ENCODE measurements around the gene GLYATL2.

Gene GLYATL2

DNA sequence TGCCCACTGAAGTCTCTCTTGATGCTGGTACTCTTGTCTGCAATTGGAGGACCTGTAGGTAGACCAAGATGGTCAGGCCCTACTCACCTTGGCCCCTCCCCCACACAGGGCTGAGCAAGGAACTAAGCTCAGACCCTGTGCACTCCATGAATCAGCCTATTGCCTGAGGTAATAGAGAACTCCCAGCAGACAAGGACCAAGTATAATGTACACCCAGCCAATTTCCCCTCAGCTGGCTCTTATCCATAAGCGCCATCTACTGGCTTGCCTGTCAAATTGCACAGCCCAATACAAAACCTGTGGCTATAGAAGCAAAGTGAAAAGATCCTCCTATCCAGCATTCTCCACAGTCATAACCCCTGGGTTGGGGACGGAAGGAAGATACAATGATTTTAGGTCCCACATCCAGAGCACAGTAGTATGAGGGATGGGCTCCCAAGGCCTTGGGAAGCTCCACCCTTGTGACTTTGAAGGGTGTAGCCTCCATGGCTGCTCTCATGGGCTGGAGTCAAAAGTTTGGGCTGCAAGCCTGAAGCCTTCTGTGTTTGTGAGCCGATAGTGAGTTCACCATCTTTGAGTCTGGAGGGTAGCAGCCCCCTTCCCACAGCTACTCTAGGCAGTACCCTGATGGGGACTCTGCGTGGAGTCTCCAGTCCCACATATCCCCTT, 56.0 kb downstream of the GLYATL2 start:
- Histone ChIP-seq H2BK120ac (ENCODE audit: low read depth, low read length) (no peak overlapping the region), H2AK5ac (ENCODE audit: low read depth, low read length) (no peak overlapping the region), H3K4me2 (ENCODE audit: insufficient read depth, low read length, poor library complexity, severe bottlenecking) (no peak overlapping the region), H3K9ac (ENCODE audit: low read depth, low read length, poor library complexity) (no peak overlapping the region), H2AFZ (ENCODE audit: low read length) (no peak overlapping the region), H3K36me3 (replicated peaks in 1 of 2; ENCODE audit: control insufficient read depth in 2 of 2, insufficient read depth in 2 of 2, low read length in 2 of 2) (no peaks in the 10 kb centered on the region), H2BK5ac (ENCODE audit: low read length) (no peak overlapping the region), H3K27me3 (ENCODE audit: control insufficient read depth in 3 of 3, insufficient read depth in 3 of 3, low read depth in 1 of 3, low read length in 3 of 3) (no peaks in the 10 kb centered on the region), H2BK15ac (ENCODE audit: low read length) (no peak overlapping the region), H3K14ac (ENCODE audit: low read length) (no peak overlapping the region), H2BK12ac (ENCODE audit: low read length) (no peak overlapping the region), H3K27ac (replicated peaks; ENCODE audit: low read length) (no peak overlapping the region), H3K4me1 (ENCODE audit: control insufficient read depth in 2 of 2, insufficient read depth in 1 of 2, low read depth in 1 of 2, low read length in 2 of 2) (no peaks in the 10 kb centered on the region), H4K8ac (ENCODE audit: low read depth, low read length) (no peak overlapping the region), H3K18ac (ENCODE audit: low read length) (peak overlapping the region; percentile 41), H3K23ac (ENCODE audit: low read depth, low read length, poor library complexity) (no peak overlapping the region), H3K9me3 (replicated peaks in 1 of 2; ENCODE audit: control insufficient read depth in 2 of 2, insufficient read depth in 1 of 2, low read depth in 1 of 2, low read length in 2 of 2) (peaks cover 0 to 1% of the 10 kb centered on the region in 2 donors), H4K91ac (ENCODE audit: low read depth, low read length, poor library complexity) (no peak overlapping the region), H3K4me3 (ENCODE audit: low read length in 2 of 2) (no peak overlapping the region), H3K4ac (ENCODE audit: low read length) (no peak overlapping the region), H3K79me1 (ENCODE audit: low read depth, low read length) (no peaks in the 10 kb centered on the region)
- no CpG with 5 or more reads among the region's 4 CpGs for WGBS, 2 donors (ENCODE audit: extremely low coverage in 2 of 2, insufficient read length in 2 of 2, insufficient replicate concordance in 1 of 2)
- peak; percentile 31 for DNase-seq (ENCODE audit: low spot score)

DNA sequence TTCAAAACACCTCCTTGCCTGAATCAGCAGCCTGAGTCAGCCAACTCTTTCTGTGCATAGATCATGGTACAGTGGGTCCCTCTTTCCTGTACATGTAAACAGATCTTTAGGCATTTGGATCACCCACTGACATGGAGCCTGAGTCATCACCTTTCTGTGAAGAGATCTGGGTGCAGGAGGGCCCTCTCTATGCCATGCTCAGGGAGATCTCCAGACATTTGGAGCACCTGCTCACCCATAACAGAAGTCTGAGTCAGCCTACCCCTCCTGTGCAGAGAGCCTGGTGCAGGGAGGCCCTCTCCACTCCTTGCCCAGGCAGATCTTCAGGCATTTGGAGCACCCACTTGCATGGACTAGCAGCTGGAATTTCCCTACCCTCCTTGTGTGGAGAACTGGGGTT, 56.6 kb downstream of the GLYATL2 start:
- H3K23ac ChIP-seq (ENCODE audit: low read depth, low read length, poor library complexity) = no peak overlapping the region
- H2BK5ac ChIP-seq (ENCODE audit: low read length) = no peak overlapping the region
- no peaks in the 10 kb centered on the region for H3K27me3 ChIP-seq (ENCODE audit: control insufficient read depth in 3 of 3, insufficient read depth in 3 of 3, low read depth in 1 of 3, low read length in 3 of 3)
- H3K18ac ChIP-seq (ENCODE audit: low read length) = peak overlapping the region; percentile 41
- no peaks in the 10 kb centered on the region for H3K36me3 ChIP-seq (replicated peaks in 1 of 2; ENCODE audit: control insufficient read depth in 2 of 2, insufficient read depth in 2 of 2, low read length in 2 of 2)
- no peak overlapping the region for H2BK120ac ChIP-seq (ENCODE audit: low read depth, low read length)
- H3K9me3 ChIP-seq (replicated peaks in 1 of 2; ENCODE audit: control insufficient read depth in 2 of 2, insufficient read depth in 1 of 2, low read depth in 1 of 2, low read length in 2 of 2) = peaks cover 0 to 1% of the 10 kb centered on the region in 2 donors
- no peak overlapping the region for H3K9ac ChIP-seq (ENCODE audit: low read depth, low read length, poor library complexity)
- H3K14ac ChIP-seq (ENCODE audit: low read length) = peak overlapping the region; percentile 9
- no peak overlapping the region for H3K4me2 ChIP-seq (ENCODE audit: insufficient read depth, low read length, poor library complexity, severe bottlenecking)
- no peaks in the 10 kb centered on the region for H3K79me1 ChIP-seq (ENCODE audit: low read depth, low read length)
- DNase-seq (ENCODE audit: low spot score) = no peak
- H4K91ac ChIP-seq (ENCODE audit: low read depth, low read length, poor library complexity) = no peak overlapping the region
- H3K4ac ChIP-seq (ENCODE audit: low read length) = no peak overlapping the region
- H2BK12ac ChIP-seq (ENCODE audit: low read length) = no peak overlapping the region
- no peak overlapping the region for H2AFZ ChIP-seq (ENCODE audit: low read length)
- no peak overlapping the region for H3K4me3 ChIP-seq (ENCODE audit: low read length in 2 of 2)
- no peak overlapping the region for H2AK5ac ChIP-seq (ENCODE audit: low read depth, low read length)
- no peak overlapping the region for H2BK15ac ChIP-seq (ENCODE audit: low read length)
- H3K4me1 ChIP-seq (ENCODE audit: control insufficient read depth in 2 of 2, insufficient read depth in 1 of 2, low read depth in 1 of 2, low read length in 2 of 2) = no peaks in the 10 kb centered on the region
- H4K8ac ChIP-seq (ENCODE audit: low read depth, low read length) = no peak overlapping the region
- no peak overlapping the region for H3K27ac ChIP-seq (replicated peaks; ENCODE audit: low read length)

DNA sequence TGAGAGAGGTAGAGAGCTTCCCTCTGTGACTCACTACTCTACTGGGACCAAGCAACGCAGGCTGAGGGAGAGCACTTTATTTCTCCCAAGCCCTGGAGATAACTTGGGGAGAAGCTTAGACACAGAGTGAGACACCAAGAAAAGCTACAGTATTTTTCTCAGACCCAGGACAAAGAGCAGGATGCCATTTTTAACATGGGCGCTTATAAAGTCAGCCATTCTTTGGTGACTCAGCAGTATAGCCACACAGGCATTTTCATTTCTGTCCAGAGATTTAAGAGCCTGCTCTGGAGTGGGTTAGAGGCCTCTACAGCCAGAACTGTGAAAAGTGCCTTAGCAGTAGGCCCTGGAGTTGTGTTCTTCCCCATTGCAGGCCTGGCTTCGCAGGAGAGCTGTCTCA, 57.8 kb downstream of the GLYATL2 start:
- Histone ChIP-seq H3K36me3 (replicated peaks in 1 of 2; ENCODE audit: control insufficient read depth in 2 of 2, insufficient read depth in 2 of 2, low read length in 2 of 2) (no peaks in the 10 kb centered on the region), H3K4me1 (ENCODE audit: control insufficient read depth in 2 of 2, insufficient read depth in 1 of 2, low read depth in 1 of 2, low read length in 2 of 2) (no peaks in the 10 kb centered on the region), H2BK120ac (ENCODE audit: low read depth, low read length) (no peak overlapping the region), H3K18ac (ENCODE audit: low read length) (no peak overlapping the region), H3K23ac (ENCODE audit: low read depth, low read length, poor library complexity) (no peak overlapping the region), H2BK12ac (ENCODE audit: low read length) (no peak overlapping the region), H2AFZ (ENCODE audit: low read length) (no peak overlapping the region), H3K4ac (ENCODE audit: low read length) (no peak overlapping the region), H3K27ac (replicated peaks; ENCODE audit: low read length) (no peak overlapping the region), H3K4me2 (ENCODE audit: insufficient read depth, low read length, poor library complexity, severe bottlenecking) (no peak overlapping the region), H3K14ac (ENCODE audit: low read length) (no peak overlapping the region), H2BK5ac (ENCODE audit: low read length) (no peak overlapping the region), H3K9me3 (replicated peaks in 1 of 2; ENCODE audit: control insufficient read depth in 2 of 2, insufficient read depth in 1 of 2, low read depth in 1 of 2, low read length in 2 of 2) (peaks cover 0 to 1% of the 10 kb centered on the region in 2 donors), H4K91ac (ENCODE audit: low read depth, low read length, poor library complexity) (no peak overlapping the region), H3K27me3 (ENCODE audit: control insufficient read depth in 3 of 3, insufficient read depth in 3 of 3, low read depth in 1 of 3, low read length in 3 of 3) (no peaks in the 10 kb centered on the region), H2BK15ac (ENCODE audit: low read length) (no peak overlapping the region), H3K9ac (ENCODE audit: low read depth, low read length, poor library complexity) (no peak overlapping the region), H2AK5ac (ENCODE audit: low read depth, low read length) (no peak overlapping the region), H3K4me3 (ENCODE audit: low read length in 2 of 2) (no peak overlapping the region), H3K79me1 (ENCODE audit: low read depth, low read length) (no peaks in the 10 kb centered on the region), H4K8ac (ENCODE audit: low read depth, low read length) (no peak overlapping the region)
- no CpG with 5 or more reads among the region's 3 CpGs for WGBS, 2 donors (ENCODE audit: extremely low coverage in 2 of 2, insufficient read length in 2 of 2, insufficient replicate concordance in 1 of 2)
- no peak for DNase-seq (ENCODE audit: low spot score)

DNA sequence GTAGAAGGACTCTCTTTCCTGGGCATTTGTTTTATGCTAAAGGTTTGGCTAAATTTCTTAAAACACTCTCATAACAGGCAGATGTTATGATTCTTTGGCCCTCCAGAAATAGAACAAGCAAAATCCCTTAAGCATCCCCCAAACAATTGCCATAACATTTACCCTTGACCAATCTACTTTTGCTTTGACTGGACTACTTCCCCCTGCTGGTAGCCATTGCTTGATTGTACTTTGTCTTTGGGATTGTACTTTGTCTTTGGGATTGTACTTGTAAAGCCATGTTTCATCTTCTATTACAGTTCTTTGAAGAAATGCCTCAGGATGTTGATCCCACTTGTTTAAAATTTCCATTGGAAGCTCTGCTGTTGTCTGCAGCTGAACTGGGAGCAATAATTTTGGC, 59.5 kb downstream of the GLYATL2 start:
- H3K4ac ChIP-seq (ENCODE audit: low read length) = no peak overlapping the region
- no peak overlapping the region for H3K14ac ChIP-seq (ENCODE audit: low read length)
- no peak overlapping the region for H2BK5ac ChIP-seq (ENCODE audit: low read length)
- H2BK12ac ChIP-seq (ENCODE audit: low read length) = no peak overlapping the region
- H2BK120ac ChIP-seq (ENCODE audit: low read depth, low read length) = no peak overlapping the region
- H3K79me1 ChIP-seq (ENCODE audit: low read depth, low read length) = no peaks in the 10 kb centered on the region
- no peak overlapping the region for H4K8ac ChIP-seq (ENCODE audit: low read depth, low read length)
- no peaks in the 10 kb centered on the region for H3K4me1 ChIP-seq (ENCODE audit: control insufficient read depth in 2 of 2, insufficient read depth in 1 of 2, low read depth in 1 of 2, low read length in 2 of 2)
- DNase-seq (ENCODE audit: low spot score) = no peak
- H3K4me2 ChIP-seq (ENCODE audit: insufficient read depth, low read length, poor library complexity, severe bottlenecking) = no peak overlapping the region
- no peak overlapping the region for H3K4me3 ChIP-seq (ENCODE audit: low read length in 2 of 2)
- no peaks in the 10 kb centered on the region for H3K36me3 ChIP-seq (replicated peaks in 1 of 2; ENCODE audit: control insufficient read depth in 2 of 2, insufficient read depth in 2 of 2, low read length in 2 of 2)
- no peak overlapping the region for H4K91ac ChIP-seq (ENCODE audit: low read depth, low read length, poor library complexity)
- H2AFZ ChIP-seq (ENCODE audit: low read length) = no peak overlapping the region
- H2AK5ac ChIP-seq (ENCODE audit: low read depth, low read length) = no peak overlapping the region
- no peak overlapping the region for H2BK15ac ChIP-seq (ENCODE audit: low read length)
- H3K9ac ChIP-seq (ENCODE audit: low read depth, low read length, poor library complexity) = no peak overlapping the region
- no peak overlapping the region for H3K23ac ChIP-seq (ENCODE audit: low read depth, low read length, poor library complexity)
- H3K27ac ChIP-seq (replicated peaks; ENCODE audit: low read length) = no peak overlapping the region
- H3K9me3 ChIP-seq (replicated peaks in 1 of 2; ENCODE audit: control insufficient read depth in 2 of 2, insufficient read depth in 1 of 2, low read depth in 1 of 2, low read length in 2 of 2) = peaks cover 0 to 1% of the 10 kb centered on the region in 2 donors
- H3K27me3 ChIP-seq (ENCODE audit: control insufficient read depth in 3 of 3, insufficient read depth in 3 of 3, low read depth in 1 of 3, low read length in 3 of 3) = no peaks in the 10 kb centered on the region
- H3K18ac ChIP-seq (ENCODE audit: low read length) = no peak overlapping the region

Measured in neuronal stem cell (in vitro differentiated cells).